Tibial nerve (tissue), 4 donors: ENCODE measurements around the gene ODR4.

ENCODE experiments used
- EP300 ChIP-seq, 2 donors: sonication (generic); formaldehyde crosslinking; IDR thresholded peaks; one replicate each; pipeline ENCODE4 v1.6.1; 2017; ENCODE audit warnings: antibody characterized with exemption in 2 of 2, mild to moderate bottlenecking in 1 of 2
- POLR2A ChIP-seq, 2 donors: fragments of 450-650 bp; IDR thresholded peaks; one replicate each; pipeline ENCODE4 v1.6.1; 2017; ENCODE audit warnings: antibody characterized with exemption in 2 of 2, mild to moderate bottlenecking in 2 of 2, moderate library complexity in 2 of 2
- TF ChIP-seq, protein P1 (sequence below), 5 experiments: fragments of 200-600 bp in 3 of 5; fragments of 450-650 bp in 2 of 5; sonication (generic) in 3 of 5; IDR thresholded peaks; one replicate each; pipeline ENCODE4 v1.5.1; 2016 to 2019; ENCODE audit warnings: antibody characterized with exemption in 5 of 5, mild to moderate bottlenecking in 3 of 5, moderate library complexity in 2 of 5

DNA sequence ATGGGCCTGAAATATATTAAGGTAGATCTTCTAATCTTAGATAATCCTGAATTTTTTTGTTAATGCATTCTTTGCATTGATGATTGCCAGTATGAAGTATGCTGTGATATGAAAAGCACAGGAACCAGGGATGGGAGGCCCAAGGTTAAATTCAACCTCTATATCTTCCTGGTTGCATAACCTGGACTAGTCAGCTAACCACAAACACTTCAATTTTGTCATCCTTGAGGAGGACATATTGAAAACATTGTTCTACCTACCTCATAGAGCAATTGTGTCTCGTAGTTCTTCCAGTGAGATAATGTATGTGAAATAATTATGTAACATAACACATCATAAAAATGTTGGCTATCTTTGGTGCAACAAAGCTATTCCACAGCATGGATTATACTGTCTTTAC is 59.7 kb downstream of the ODR4 start:
- TF ChIP-seq, protein P1, sequence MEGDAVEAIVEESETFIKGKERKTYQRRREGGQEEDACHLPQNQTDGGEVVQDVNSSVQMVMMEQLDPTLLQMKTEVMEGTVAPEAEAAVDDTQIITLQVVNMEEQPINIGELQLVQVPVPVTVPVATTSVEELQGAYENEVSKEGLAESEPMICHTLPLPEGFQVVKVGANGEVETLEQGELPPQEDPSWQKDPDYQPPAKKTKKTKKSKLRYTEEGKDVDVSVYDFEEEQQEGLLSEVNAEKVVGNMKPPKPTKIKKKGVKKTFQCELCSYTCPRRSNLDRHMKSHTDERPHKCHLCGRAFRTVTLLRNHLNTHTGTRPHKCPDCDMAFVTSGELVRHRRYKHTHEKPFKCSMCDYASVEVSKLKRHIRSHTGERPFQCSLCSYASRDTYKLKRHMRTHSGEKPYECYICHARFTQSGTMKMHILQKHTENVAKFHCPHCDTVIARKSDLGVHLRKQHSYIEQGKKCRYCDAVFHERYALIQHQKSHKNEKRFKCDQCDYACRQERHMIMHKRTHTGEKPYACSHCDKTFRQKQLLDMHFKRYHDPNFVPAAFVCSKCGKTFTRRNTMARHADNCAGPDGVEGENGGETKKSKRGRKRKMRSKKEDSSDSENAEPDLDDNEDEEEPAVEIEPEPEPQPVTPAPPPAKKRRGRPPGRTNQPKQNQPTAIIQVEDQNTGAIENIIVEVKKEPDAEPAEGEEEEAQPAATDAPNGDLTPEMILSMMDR (IDR thresholded peaks at IDR 0.05) = no peak
- no peak for TF ChIP-seq EP300 (IDR thresholded peaks at IDR 0.05)
- no peak for TF ChIP-seq POLR2A (IDR thresholded peaks at IDR 0.05)
